HepG2 (cell line): ENCODE results near the gene FAM53B. TPM values are rescaled to one million over a fixed set of nuclear protein-coding genes. Genes with fewer than 3 reads are reported as not detected.

Experiments used
- ATAC-seq: fragments of 200-7000 bp; cut with Tn5 transposase; 3 replicates; pipeline ENCODE4 v1.9.1; 2020; ENCODE audit warnings: mild to moderate bottlenecking, moderate library complexity
- BruUV-seq: library from RNA; stranded (reverse); fragments of 400-500 nt; replicated peaks from 2 replicates; lab custom pipeline; 2021; lab: Mats Ljungman, UMichigan
- CTCF ChIA-PET: fragments of 300-600 bp; formaldehyde crosslinking; extraction: SDS; loops from one replicate; lab custom pipeline; 2021; ENCODE audit warnings: low total read pairs, inconsistent platforms, low intra/inter-chr PET ratio; lab: Yijun Ruan, JAX
- POLR2A ChIA-PET: fragments of 350-600 bp; sonication (Branson Sonifier 250); formaldehyde crosslinking; loops from one replicate; lab custom pipeline; 2020; ENCODE audit warnings: antibody characterized with exemption, inconsistent platforms; lab: Yijun Ruan, JAX
- DNase-seq: peaks from one replicate; pipeline ENCODE4 v3.0.0-alpha.2; 2015; ENCODE audit warnings: low spot score
- FAIRE-seq: peaks from 3 replicates; lab custom pipeline; 2011; peaks lifted over from hg19 to GRCh38; lab: Jason Lieb, UNC
- H2AFZ ChIP-seq: one replicate; pipeline ENCODE4 v1.6.1; 2011; ENCODE audit warnings: low read length, inconsistent platforms
- H3K27ac ChIP-seq: fragments of 300-600 bp; 3 replicates; pipeline ENCODE4 v1.8.0; 2011; ENCODE audit warnings: mixed run types, mild to moderate bottlenecking, mixed read lengths, low read length, inconsistent platforms; ENCODE audit not compliant: insufficient read depth; ENCODE audit errors: extremely low read length
- H3K27me3 ChIP-seq, 2 experiments: fragments of 200-600 bp in 1 of 2; 2 replicates in 1 of 2; 3 replicates in 1 of 2; pipeline versions ENCODE4 v1.6.0 to v1.8.0; 2011; ENCODE audit warnings: low read length in 2 of 2, mild to moderate bottlenecking in 2 of 2, moderate library complexity in 2 of 2, inconsistent platforms in 1 of 2; ENCODE audit not compliant: insufficient read depth in 2 of 2, control insufficient read depth in 1 of 2
- H3K36me3 ChIP-seq, 2 experiments: fragments of 200-600 bp in 1 of 2; replicated peaks in 1 of 2; 2 replicates in 1 of 2; 3 replicates in 1 of 2; pipeline versions ENCODE4 v1.5.1 to v1.8.0; 2011; ENCODE audit warnings: low read length in 2 of 2, inconsistent platforms in 1 of 2; ENCODE audit not compliant: insufficient read depth in 2 of 2, control insufficient read depth in 1 of 2
- H3K4me1 ChIP-seq: 2 replicates; pipeline ENCODE4 v1.5.1; 2012; ENCODE audit warnings: low read length, inconsistent platforms; ENCODE audit not compliant: insufficient read depth
- H3K4me2 ChIP-seq: 2 replicates; pipeline ENCODE4 v1.6.0; 2011; ENCODE audit warnings: low read depth, low read length, inconsistent platforms
- H3K4me3 ChIP-seq, 3 experiments: fragments of 200-600 bp in 1 of 3; sonication (generic), shearing (Covaris generic) in 1 of 3; replicated peaks in 1 of 3; 2 replicates each; pipeline ENCODE4 v1.5.1; 2011 to 2016; ENCODE audit warnings: low read length in 3 of 3, inconsistent platforms in 2 of 3, low read depth in 2 of 3, mild to moderate bottlenecking in 2 of 3, control low read depth in 1 of 3, mixed read lengths in 1 of 3; ENCODE audit not compliant: insufficient read depth in 1 of 3
- H3K79me2 ChIP-seq: one replicate; pipeline ENCODE4 v1.6.1; 2011; ENCODE audit warnings: low read length, inconsistent platforms; ENCODE audit not compliant: insufficient read depth
- H3K9ac ChIP-seq: 2 replicates; pipeline ENCODE4 v1.6.0; 2011; ENCODE audit warnings: mild to moderate bottlenecking, low read depth, low read length, inconsistent platforms; ENCODE audit not compliant: insufficient read depth
- H3K9me3 ChIP-seq: 2 replicates; pipeline ENCODE4 v1.5.1; 2012; ENCODE audit warnings: mild to moderate bottlenecking, low read length
- H4K20me1 ChIP-seq: 2 replicates; pipeline ENCODE4 v1.6.0; 2011; ENCODE audit warnings: inconsistent platforms, mild to moderate bottlenecking, low read length, moderate library complexity; ENCODE audit not compliant: insufficient read depth
- ATRX ChIP-seq: sonication (generic); formaldehyde crosslinking; IDR thresholded peaks from 2 replicates; pipeline ENCODE4 v1.4.0; 2020; ENCODE audit warnings: missing genetic modification reagents, borderline replicate concordance
- HDAC1 ChIP-seq: sonication (generic); formaldehyde crosslinking; IDR thresholded peaks from 2 replicates; pipeline ENCODE4 v1.5.1; 2020; ENCODE audit warnings: mild to moderate bottlenecking, missing genetic modification reagents
- KDM4B ChIP-seq: sonication (generic); formaldehyde crosslinking; IDR thresholded peaks from 2 replicates; pipeline ENCODE4 v1.4.0; 2020; ENCODE audit warnings: missing genetic modification reagents
- PTBP1 ChIP-seq: fragments of 200-400 bp; formaldehyde crosslinking; IDR thresholded peaks from 2 replicates; pipeline ENCODE4 v1.6.1; 2018; ENCODE audit warnings: low read length, low read depth; ENCODE audit not compliant: poor library complexity, severe bottlenecking
- SRSF4 ChIP-seq: fragments of 200-400 bp; formaldehyde crosslinking; IDR thresholded peaks from one replicate; pipeline ENCODE4 v1.6.1; 2018; ENCODE audit warnings: mild to moderate bottlenecking, low read depth, low read length, moderate library complexity; ENCODE audit not compliant: poor library complexity, severe bottlenecking
- TCF12 ChIP-seq, 2 experiments: fragments of 450-650 bp in 1 of 2; sonication (generic) in 1 of 2; formaldehyde crosslinking in 1 of 2; IDR thresholded peaks; 2 replicates each; pipeline versions ENCODE4 v1.6.1 to v1.8.0; 2017 to 2022; ENCODE audit warnings: antibody characterized with exemption in 1 of 2, mild to moderate bottlenecking in 1 of 2, missing genetic modification reagents in 1 of 2, moderate library complexity in 1 of 2
- TP53 ChIP-seq: sonication (generic); formaldehyde crosslinking; conservative IDR thresholded peaks from 2 replicates; pipeline ENCODE4 v1.4.0; 2020; ENCODE audit warnings: missing genetic modification reagents
- ZBTB1 ChIP-seq: sonication (generic); formaldehyde crosslinking; IDR thresholded peaks from 2 replicates; pipeline ENCODE4 v1.4.0; 2020; ENCODE audit warnings: missing genetic modification reagents, borderline replicate concordance
- ZNF18 ChIP-seq: sonication (generic); formaldehyde crosslinking; IDR thresholded peaks from 2 replicates; pipeline ENCODE4 v1.8.0; 2022; ENCODE audit warnings: mild to moderate bottlenecking, missing genetic modification reagents; ENCODE audit not compliant: insufficient replicate concordance
- ZNF354B ChIP-seq: sonication (generic); formaldehyde crosslinking; IDR thresholded peaks from 2 replicates; pipeline ENCODE4 v1.8.0; 2022; ENCODE audit warnings: mild to moderate bottlenecking, missing genetic modification reagents
- ZNF770 ChIP-seq: sonication (generic); formaldehyde crosslinking; IDR thresholded peaks from 2 replicates; pipeline ENCODE4 v1.5.0; 2020; ENCODE audit warnings: mild to moderate bottlenecking, missing genetic modification reagents
- ZNF878 ChIP-seq: sonication (generic); formaldehyde crosslinking; IDR thresholded peaks from 2 replicates; pipeline ENCODE4 v1.8.1; 2023; ENCODE audit warnings: mild to moderate bottlenecking, missing genetic modification reagents, moderate library complexity
- WGBS: methylation state at CpG from one replicate; pipeline ENCODE4 v1.1.6; 2017; ENCODE audit warnings: low lambda C conversion rate; 5-methylcytosine and 5-hydroxymethylcytosine counted together
- in situ Hi-C: cut with HindIII; loops from 2 replicates; pipeline ENCODE4 v1.10.0; 2017; ENCODE audit warnings: low pct_unique_long_range_greater_than_20kb; ENCODE audit not compliant: extremely low pct_ligation_motif_present
- intact Hi-C: fragments of 100-400 bp; cut with micrococcal nuclease; formaldehyde crosslinking; loops from one replicate; pipeline ENCODE4 v1.10.0; 2022; ENCODE audit not compliant: unreplicated experiment
- polyA plus RNA-seq, 8 experiments: library from polyadenylated mRNA; depleted of rRNA in 3 of 8; stranded (reverse) in 7 of 8; unstranded in 1 of 8; fragments of >200 nt; fragmentation: Illumina TruSeq in 4 of 8; extraction: Trizol in 4 of 8; gene quantifications; 2 replicates each; pipeline versions ENCODE4 v1.2.1 to v1.2.3, GENCODE V29; 2011 to 2016; ENCODE audit warnings: low read depth in 4 of 8, missing spikeins in 1 of 8, mixed read lengths in 1 of 8; ENCODE audit not compliant: insufficient read depth in 1 of 8
- total RNA-seq, 5 experiments: library from RNA; depleted of rRNA; stranded (reverse); fragments of >200 nt; fragmentation: Illumina TruSeq; extraction: Trizol; gene quantifications; 2 replicates each; pipeline ENCODE4 v1.2.3, GENCODE V29; 2016; ENCODE audit warnings: low read depth in 1 of 5

Gene FAM53B
- total and polyA plus RNA-seq, 2 of the 13 experiments (the other 11 are each of a cell fraction or from before 2014, with no cell fraction given): 6.4 to 19.3 TPM

- H3K9ac ChIP-seq: no peak overlapping the region
- H3K4me3 ChIP-seq: no peak overlapping the region
- H3K27me3 ChIP-seq: no peaks in the 10 kb centered on the region
- TF ChIP-seq ZNF878 (CRISPR knock-in tag): no peak
- TF ChIP-seq SRSF4: no peak
- no peak for TF ChIP-seq ZNF18
- TF ChIP-seq TCF12 (IDR thresholded peaks at IDR 0.05): no peak
- TF ChIP-seq TCF12 (CRISPR knock-in tag; IDR thresholded peaks at IDR 0.05): no peak
- no peak for TF ChIP-seq KDM4B
- TF ChIP-seq ATRX (CRISPR knock-in tag): no peak
- no peak for TF ChIP-seq PTBP1
- no peak for TF ChIP-seq ZBTB1 (CRISPR knock-in tag)
- no peak for TF ChIP-seq TP53 (CRISPR knock-in tag)
- TF ChIP-seq ZNF354B: no peak
- no peak for TF ChIP-seq HDAC1 (CRISPR knock-in tag)
- no peak for TF ChIP-seq ZNF770 (CRISPR knock-in tag)
- no peaks in the 10 kb centered on the region for H3K79me2 ChIP-seq
- DNase-seq (no peak), FAIRE-seq (no peak), ATAC-seq (no peak)
- intact Hi-C loops (no loop called here), in situ Hi-C loops (no loop called here)
- H3K4me1 ChIP-seq: no peaks in the 10 kb centered on the region
- no peaks in the 10 kb centered on the region for H3K9me3 ChIP-seq
- BruUV-seq: no TSS peak
- peaks cover 9 to 32% of the 10 kb centered on the region in 2 experiments; a peak in 4 of 5 replicates for H3K36me3 ChIP-seq
- CTCF ChIA-PET: no interaction called here
- POLR2A ChIA-PET: no interaction called here
- H4K20me1 ChIP-seq: 0 out of 2 replicates have a peak, but pooled peaks cover 2% of the 10 kb centered on the region
- H3K4me2 ChIP-seq: no peak overlapping the region
- no peak overlapping the region for H3K27ac ChIP-seq
- H2AFZ ChIP-seq: no peak overlapping the region
- WGBS: 100% methylated on average over 3 of the region's 3 CpGs
These were observed 48.9 kb downstream of the FAM53B start for GRCh38 chr10:124695259-124695658.
